K562 (cell line): ENCODE data around the gene GRIN1.

Experiments used
- GABPA ChIP-seq: fragments of 200-800 bp; sonication (Bioruptor generic); conservative IDR thresholded peaks from 2 replicates; pipeline ENCODE4 v1.6.1; 2016; ENCODE audit warnings: low read depth, missing genetic modification characterization, missing compliant biosample characterization
- NFE2L1 ChIP-seq: fragments of 450-650 bp; IDR thresholded peaks from 2 replicates; pipeline ENCODE4 v1.6.1; 2016; ENCODE audit warnings: missing genetic modification characterization, low read depth, mild to moderate bottlenecking, missing compliant biosample characterization, moderate library complexity, borderline replicate concordance
- ZNF146 ChIP-seq: IDR thresholded peaks from one replicate; pipeline ENCODE4 v1.6.1; 2018; ENCODE audit warnings: missing compliant biosample characterization; ENCODE audit not compliant: unreplicated experiment
- TF ChIP-seq, protein P1 (sequence below), 3 experiments: IDR thresholded peaks in 2 of 3; conservative IDR thresholded peaks in 1 of 3; 2 replicates each; pipeline ENCODE4 v1.5.1; 2011 to 2012; ENCODE audit warnings: low read length in 3 of 3, mild to moderate bottlenecking in 3 of 3, control low read depth in 2 of 3, improper control_type of control experiment in 1 of 3, inconsistent platforms in 1 of 3, low read depth in 1 of 3, mixed read lengths in 1 of 3, moderate library complexity in 1 of 3; ENCODE audit not compliant: insufficient read depth in 2 of 3
- TF ChIP-seq, protein P2 (sequence below): fragments of 250-450 bp; sonication (Bioruptor Pico); IDR thresholded peaks from 2 replicates; pipeline ENCODE4 v1.6.1; 2021; ENCODE audit warnings: mild to moderate bottlenecking
- TF ChIP-seq, protein P3 (sequence below): sonication (generic); formaldehyde crosslinking; IDR thresholded peaks from 2 replicates; pipeline ENCODE4 v1.8.0; 2022; ENCODE audit warnings: mild to moderate bottlenecking, missing genetic modification reagents

DNA sequence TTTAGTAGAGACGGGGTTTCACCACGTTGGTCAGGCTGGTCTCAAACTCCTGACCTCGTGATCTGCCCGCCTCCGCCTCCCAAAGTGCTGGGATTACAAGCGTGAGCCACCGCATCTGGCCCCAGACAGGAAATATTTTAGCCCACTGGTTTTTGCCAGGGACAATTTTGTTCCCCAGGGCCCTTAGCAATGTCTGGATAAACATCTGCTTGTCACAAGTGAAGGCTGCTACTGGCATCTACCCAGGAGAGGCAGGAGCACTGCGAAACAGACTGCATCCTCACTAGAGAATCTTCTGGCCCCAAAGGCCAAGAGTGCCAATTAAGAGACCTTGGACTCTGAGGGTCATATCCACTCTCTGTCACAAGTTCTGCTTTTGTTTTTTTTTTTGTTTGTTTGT is 64.0 kb downstream of the GRIN1 start:
- TF ChIP-seq GABPA (tag) (no peak), ZNF146 (CRISPR knock-in tag) (no peak), NFE2L1 (tag) (no peak)
- TF ChIP-seq, protein P1, sequence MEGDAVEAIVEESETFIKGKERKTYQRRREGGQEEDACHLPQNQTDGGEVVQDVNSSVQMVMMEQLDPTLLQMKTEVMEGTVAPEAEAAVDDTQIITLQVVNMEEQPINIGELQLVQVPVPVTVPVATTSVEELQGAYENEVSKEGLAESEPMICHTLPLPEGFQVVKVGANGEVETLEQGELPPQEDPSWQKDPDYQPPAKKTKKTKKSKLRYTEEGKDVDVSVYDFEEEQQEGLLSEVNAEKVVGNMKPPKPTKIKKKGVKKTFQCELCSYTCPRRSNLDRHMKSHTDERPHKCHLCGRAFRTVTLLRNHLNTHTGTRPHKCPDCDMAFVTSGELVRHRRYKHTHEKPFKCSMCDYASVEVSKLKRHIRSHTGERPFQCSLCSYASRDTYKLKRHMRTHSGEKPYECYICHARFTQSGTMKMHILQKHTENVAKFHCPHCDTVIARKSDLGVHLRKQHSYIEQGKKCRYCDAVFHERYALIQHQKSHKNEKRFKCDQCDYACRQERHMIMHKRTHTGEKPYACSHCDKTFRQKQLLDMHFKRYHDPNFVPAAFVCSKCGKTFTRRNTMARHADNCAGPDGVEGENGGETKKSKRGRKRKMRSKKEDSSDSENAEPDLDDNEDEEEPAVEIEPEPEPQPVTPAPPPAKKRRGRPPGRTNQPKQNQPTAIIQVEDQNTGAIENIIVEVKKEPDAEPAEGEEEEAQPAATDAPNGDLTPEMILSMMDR (IDR thresholded peaks at IDR 0.05 in 2 of 3, conservative IDR thresholded peaks at IDR 0.05 in 1 of 3; ENCODE audit: insufficient read depth in 2 of 3, low read depth in 1 of 3, low read length in 3 of 3), result no peak
- TF ChIP-seq, protein P2, sequence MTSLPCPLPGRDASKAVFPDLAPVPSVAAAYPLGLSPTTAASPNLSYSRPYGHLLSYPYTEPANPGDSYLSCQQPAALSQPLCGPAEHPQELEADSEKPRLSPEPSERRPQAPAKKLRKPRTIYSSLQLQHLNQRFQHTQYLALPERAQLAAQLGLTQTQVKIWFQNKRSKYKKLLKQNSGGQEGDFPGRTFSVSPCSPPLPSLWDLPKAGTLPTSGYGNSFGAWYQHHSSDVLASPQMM (CRISPR knock-in tag), result no peak
- TF ChIP-seq, protein P3, sequence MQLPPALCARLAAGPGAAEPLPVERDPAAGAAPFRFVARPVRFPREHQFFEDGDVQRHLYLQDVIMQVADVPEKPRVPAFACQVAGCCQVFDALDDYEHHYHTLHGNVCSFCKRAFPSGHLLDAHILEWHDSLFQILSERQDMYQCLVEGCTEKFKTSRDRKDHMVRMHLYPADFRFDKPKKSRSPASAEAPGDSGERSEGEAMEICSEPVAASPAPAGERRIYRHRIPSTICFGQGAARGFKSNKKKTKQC (CRISPR knock-in tag), result no peak
